ENCODE results near the gene RPL12. TPM values are rescaled to one million over a fixed set of nuclear protein-coding genes. Genes with fewer than 3 reads are reported as not detected.

The RPL12 gene
- total and polyA plus RNA-seq, 2 experiments from 2014 or later = 392 to 1,720 TPM

- H3K9me3 ChIP-seq (ENCODE audit: low read depth) = no peaks in the 10 kb centered on the region
- H3K4me3 ChIP-seq = no peak overlapping the region
- H3K36me3 ChIP-seq (replicated peaks; ENCODE audit: insufficient read depth, low read depth) = no peaks in the 10 kb centered on the region
- H3K4me1 ChIP-seq (ENCODE audit: insufficient read depth) = peaks cover 4% of the 10 kb centered on the region
- H4K20me1 ChIP-seq (ENCODE audit: insufficient read depth, poor library complexity, severe bottlenecking) = no peaks in the 10 kb centered on the region
- no peak overlapping the region for H3K4me2 ChIP-seq
- WGBS (ENCODE audit: low lambda C conversion rate, missing lambda C conversion rate) = 97% methylated on average over 5 of the region's 5 CpGs
- H3K27me3 ChIP-seq = no peaks in the 10 kb centered on the region
- TF ChIP-seq EZH2 (IDR thresholded peaks at IDR 0.05; ENCODE audit: borderline replicate concordance) = no peak
- TF ChIP-seq EZH2phosphoT487 (IDR thresholded peaks at IDR 0.05; ENCODE audit: low read depth, severe bottlenecking, unreplicated experiment) = no peak
- TF ChIP-seq, protein P1, sequence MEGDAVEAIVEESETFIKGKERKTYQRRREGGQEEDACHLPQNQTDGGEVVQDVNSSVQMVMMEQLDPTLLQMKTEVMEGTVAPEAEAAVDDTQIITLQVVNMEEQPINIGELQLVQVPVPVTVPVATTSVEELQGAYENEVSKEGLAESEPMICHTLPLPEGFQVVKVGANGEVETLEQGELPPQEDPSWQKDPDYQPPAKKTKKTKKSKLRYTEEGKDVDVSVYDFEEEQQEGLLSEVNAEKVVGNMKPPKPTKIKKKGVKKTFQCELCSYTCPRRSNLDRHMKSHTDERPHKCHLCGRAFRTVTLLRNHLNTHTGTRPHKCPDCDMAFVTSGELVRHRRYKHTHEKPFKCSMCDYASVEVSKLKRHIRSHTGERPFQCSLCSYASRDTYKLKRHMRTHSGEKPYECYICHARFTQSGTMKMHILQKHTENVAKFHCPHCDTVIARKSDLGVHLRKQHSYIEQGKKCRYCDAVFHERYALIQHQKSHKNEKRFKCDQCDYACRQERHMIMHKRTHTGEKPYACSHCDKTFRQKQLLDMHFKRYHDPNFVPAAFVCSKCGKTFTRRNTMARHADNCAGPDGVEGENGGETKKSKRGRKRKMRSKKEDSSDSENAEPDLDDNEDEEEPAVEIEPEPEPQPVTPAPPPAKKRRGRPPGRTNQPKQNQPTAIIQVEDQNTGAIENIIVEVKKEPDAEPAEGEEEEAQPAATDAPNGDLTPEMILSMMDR (IDR thresholded peaks at IDR 0.05; ENCODE audit: poor library complexity) = no peak
- no peak overlapping the region for H2AFZ ChIP-seq
- H3K79me2 ChIP-seq = no peaks in the 10 kb centered on the region
- no peaks in the 10 kb centered on the region for H3K9me2 ChIP-seq (replicated peaks; ENCODE audit: insufficient read depth)
- H3K27ac ChIP-seq = no peak overlapping the region
- no peak for DNase-seq (ENCODE audit: low spot score)
Observed at GRCh38 chr9:127498298-127498697, 47.1 kb upstream of the RPL12 start.

DNA sequence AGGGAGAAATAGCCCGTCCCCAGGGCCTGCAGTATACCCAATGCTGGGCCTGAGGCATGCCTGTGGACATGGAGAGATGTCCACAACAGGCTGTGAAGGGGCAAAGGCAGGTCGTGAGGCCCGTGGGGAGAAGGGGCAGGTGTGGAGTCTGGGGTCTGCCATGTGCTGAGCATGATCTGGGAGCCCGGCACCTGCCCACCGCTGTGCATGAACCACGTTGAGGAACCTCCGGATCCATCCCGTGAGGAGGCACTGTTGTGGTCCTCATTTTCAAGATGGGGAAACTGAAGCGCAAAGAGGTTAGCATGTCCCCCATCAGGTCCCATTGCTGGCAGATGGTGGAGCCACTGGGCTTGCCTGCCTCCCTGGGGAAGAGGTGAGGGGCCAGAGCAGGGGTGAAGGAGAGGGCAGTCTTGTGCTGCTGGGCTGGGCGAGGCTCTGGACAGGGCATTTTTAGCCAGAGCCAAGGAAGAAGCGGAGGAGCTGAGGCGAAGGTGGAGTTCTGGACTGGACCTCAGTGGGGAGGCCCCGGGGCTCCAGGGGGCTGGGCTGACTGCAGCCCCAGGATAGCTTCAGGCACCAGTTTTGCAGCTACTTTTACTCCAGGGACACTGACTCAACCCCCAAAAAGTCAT, 46.6 kb upstream of the RPL12 start:
- Histone ChIP-seq H3K79me2 (no peaks in the 10 kb centered on the region), H3K27me3 (no peaks in the 10 kb centered on the region), H3K4me1 (ENCODE audit: insufficient read depth) (peaks cover 4% of the 10 kb centered on the region), H3K4me3 (no peak overlapping the region), H3K9me2 (replicated peaks; ENCODE audit: insufficient read depth) (no peaks in the 10 kb centered on the region), H3K9me3 (ENCODE audit: low read depth) (no peaks in the 10 kb centered on the region), H2AFZ (no peak overlapping the region), H3K4me2 (no peak overlapping the region), H3K36me3 (replicated peaks; ENCODE audit: insufficient read depth, low read depth) (no peaks in the 10 kb centered on the region), H3K27ac (no peak overlapping the region), H4K20me1 (ENCODE audit: insufficient read depth, poor library complexity, severe bottlenecking) (no peaks in the 10 kb centered on the region)
- TF ChIP-seq, protein P1 (IDR thresholded peaks at IDR 0.05; ENCODE audit: poor library complexity) = no peak
- TF ChIP-seq EZH2phosphoT487 (IDR thresholded peaks at IDR 0.05; ENCODE audit: low read depth, severe bottlenecking, unreplicated experiment) (no peak), EZH2 (IDR thresholded peaks at IDR 0.05; ENCODE audit: borderline replicate concordance) (no peak)
- peak; percentile 2 for DNase-seq (ENCODE audit: low spot score)
- 93% methylated on average over 12 of the region's 13 CpGs for WGBS (ENCODE audit: low lambda C conversion rate, missing lambda C conversion rate)

- H3K27ac ChIP-seq = no peak overlapping the region
- no peak overlapping the region for H3K4me2 ChIP-seq
- no peaks in the 10 kb centered on the region for H3K27me3 ChIP-seq
- no peaks in the 10 kb centered on the region for H3K36me3 ChIP-seq (replicated peaks; ENCODE audit: insufficient read depth, low read depth)
- TF ChIP-seq EZH2 (IDR thresholded peaks at IDR 0.05; ENCODE audit: borderline replicate concordance) = no peak
- TF ChIP-seq EZH2phosphoT487 (IDR thresholded peaks at IDR 0.05; ENCODE audit: low read depth, severe bottlenecking, unreplicated experiment) = no peak
- TF ChIP-seq, protein P1 (IDR thresholded peaks at IDR 0.05; ENCODE audit: poor library complexity) = no peak
- DNase-seq (ENCODE audit: low spot score) = no peak
- no peaks in the 10 kb centered on the region for H4K20me1 ChIP-seq (ENCODE audit: insufficient read depth, poor library complexity, severe bottlenecking)
- no peak overlapping the region for H3K4me3 ChIP-seq
- H3K9me2 ChIP-seq (replicated peaks; ENCODE audit: insufficient read depth) = no peaks in the 10 kb centered on the region
- no peaks in the 10 kb centered on the region for H3K79me2 ChIP-seq
- H2AFZ ChIP-seq = no peak overlapping the region
- WGBS (ENCODE audit: low lambda C conversion rate, missing lambda C conversion rate) = 94% methylated on average over 12 of the region's 12 CpGs
- no peaks in the 10 kb centered on the region for H3K9me3 ChIP-seq (ENCODE audit: low read depth)
- H3K4me1 ChIP-seq (ENCODE audit: insufficient read depth) = peaks cover 4% of the 10 kb centered on the region
Observed at GRCh38 chr9:127496974-127497373, 45.8 kb upstream of the RPL12 start.

Data from hepatocyte (in vitro differentiated cells).